Sigmoid colon (tissue), 4 donors: ENCODE results near the gene ERRFI1.

Experiments
- CTCF ChIP-seq, 4 experiments: fragments of 450-650 bp in 3 of 4; fragments of 200-600 bp in 1 of 4; IDR thresholded peaks; one replicate each; pipeline ENCODE4 v1.5.1; 2016 to 2019; ENCODE audit warnings: antibody characterized with exemption in 4 of 4, mild to moderate bottlenecking in 3 of 4, moderate library complexity in 2 of 4
- EP300 ChIP-seq, 4 donors: sonication (generic); formaldehyde crosslinking; IDR thresholded peaks; one replicate each; pipeline ENCODE4 v1.6.1; 2017; ENCODE audit warnings: antibody characterized with exemption in 4 of 4
- POLR2A ChIP-seq, 2 donors: fragments of 450-650 bp; IDR thresholded peaks; one replicate each; pipeline ENCODE4 v1.6.1; 2016; ENCODE audit warnings: antibody characterized with exemption in 2 of 2, mild to moderate bottlenecking in 2 of 2, moderate library complexity in 2 of 2
- POLR2AphosphoS5 ChIP-seq, 4 donors: sonication (generic); formaldehyde crosslinking; IDR thresholded peaks; one replicate each; pipeline ENCODE4 v1.6.1; 2017; ENCODE audit warnings: antibody characterized with exemption in 4 of 4

GRCh38 chr1:7962636-7963377 is 63.3 kb downstream of the ERRFI1 start:
- no peak for TF ChIP-seq EP300 (IDR thresholded peaks at IDR 0.05)
- TF ChIP-seq POLR2A (IDR thresholded peaks at IDR 0.05): no peak
- TF ChIP-seq CTCF (IDR thresholded peaks at IDR 0.05): no peak
- TF ChIP-seq POLR2AphosphoS5 (IDR thresholded peaks at IDR 0.05): no peak
